ENCODE measurements around the gene MT1E. TPM values are rescaled to one million over a fixed set of nuclear protein-coding genes. Genes with fewer than 3 reads are reported as not detected.

MT1E gene
- total RNA-seq, 1 experiment from 2014 or later, result 25.9 TPM

DNA sequence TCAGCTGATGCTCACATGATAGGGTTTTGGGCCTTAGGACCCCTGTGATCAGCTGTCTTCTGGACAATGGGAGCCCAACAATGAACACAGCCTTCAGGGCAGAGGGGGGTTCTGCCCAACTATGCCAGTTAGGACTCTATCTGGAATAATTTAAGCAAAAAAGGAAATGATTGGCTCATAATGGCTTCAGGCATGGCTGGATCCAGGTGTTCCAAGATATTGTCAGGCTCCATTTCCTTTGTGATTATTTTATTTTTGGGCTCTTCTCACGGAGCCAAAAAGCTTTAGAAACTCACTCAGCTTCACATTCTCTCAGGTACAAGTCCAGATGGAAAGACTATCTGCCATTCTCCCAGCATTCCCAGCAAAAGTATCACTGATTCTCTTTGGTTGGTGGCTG is 20.1 kb upstream of the MT1E start:
- Mint-ChIP-seq H3K4me1 (peaks cover 31 to 37% of the 10 kb centered on the region in 2 experiments), H3K27me3 (ENCODE audit: low read depth) (peaks cover 79% of the 10 kb centered on the region), H3K4me3 (no peak overlapping the region), H3K27ac (no peak overlapping the region), H3K9me3 (no peaks in the 10 kb centered on the region), H3K36me3 (ENCODE audit: insufficient read depth in 1 of 3, low read depth in 3 of 3) (no peaks in the 10 kb centered on the region)
- Histone ChIP-seq H4K8ac (replicated peaks; ENCODE audit: insufficient read length, low read depth, low read length) (no peak overlapping the region), H3K56ac (ENCODE audit: insufficient read length, low read depth, low read length) (no peak overlapping the region), H3K27ac (ENCODE audit: insufficient read length, low read depth, low read length) (no peak overlapping the region), H4K91ac (ENCODE audit: insufficient read length, low read depth, low read length) (no peak overlapping the region), H3K4me2 (ENCODE audit: insufficient read depth, insufficient read length, low read length) (no peak overlapping the region), H3K4me1 (ENCODE audit: insufficient read depth, low read length) (peaks cover 5% of the 10 kb centered on the region; the same call in 1 of the 2 replicates), H3K23me2 (ENCODE audit: insufficient read length, low read depth, low read length, poor library complexity, severe bottlenecking) (peaks cover 8% of the 10 kb centered on the region), H3K79me1 (ENCODE audit: insufficient read depth, low read depth, low read length, poor library complexity, severe bottlenecking) (no peaks in the 10 kb centered on the region), H2BK20ac (ENCODE audit: low read depth, low read length, poor library complexity, severe bottlenecking) (no peak overlapping the region), H3K14ac (ENCODE audit: insufficient read depth, low read length) (no peak overlapping the region), H3K4ac (ENCODE audit: low read depth, low read length) (no peak overlapping the region), H3T11ph (ENCODE audit: low read length) (no peak overlapping the region), H2AK5ac (ENCODE audit: insufficient read length, low read length) (no peak overlapping the region), H2BK120ac (ENCODE audit: low read depth, low read length, poor library complexity, severe bottlenecking) (no peak overlapping the region), H2BK12ac (ENCODE audit: insufficient read length, low read depth, low read length) (no peak overlapping the region), H3K9me3 (ENCODE audit: control insufficient read depth, low read depth, low read length) (no peaks in the 10 kb centered on the region), H3K9ac (ENCODE audit: extremely low read depth, insufficient read length, low read length) (no peak overlapping the region), H4K5ac (ENCODE audit: insufficient read length, low read depth, low read length) (no peak overlapping the region), H3K23ac (ENCODE audit: insufficient read length, low read depth, low read length) (no peak overlapping the region), H2BK5ac (ENCODE audit: insufficient read length, low read length) (no peak overlapping the region), H3K18ac (ENCODE audit: insufficient read length, low read depth, low read length) (no peak overlapping the region), H4K20me1 (ENCODE audit: control insufficient read depth, insufficient read depth, insufficient read length) (no peaks in the 10 kb centered on the region), H2AFZ (ENCODE audit: low read length) (no peak overlapping the region), H2BK15ac (ENCODE audit: low read depth, low read length) (no peak overlapping the region), H3K27me3 (ENCODE audit: insufficient read depth, low read length) (peaks cover 18% of the 10 kb centered on the region; the same call in 1 of the 2 replicates), H3K79me2 (ENCODE audit: insufficient read depth, low read length) (no peaks in the 10 kb centered on the region)
- DNase-seq, result no peak
- TF ChIP-seq, protein P1, sequence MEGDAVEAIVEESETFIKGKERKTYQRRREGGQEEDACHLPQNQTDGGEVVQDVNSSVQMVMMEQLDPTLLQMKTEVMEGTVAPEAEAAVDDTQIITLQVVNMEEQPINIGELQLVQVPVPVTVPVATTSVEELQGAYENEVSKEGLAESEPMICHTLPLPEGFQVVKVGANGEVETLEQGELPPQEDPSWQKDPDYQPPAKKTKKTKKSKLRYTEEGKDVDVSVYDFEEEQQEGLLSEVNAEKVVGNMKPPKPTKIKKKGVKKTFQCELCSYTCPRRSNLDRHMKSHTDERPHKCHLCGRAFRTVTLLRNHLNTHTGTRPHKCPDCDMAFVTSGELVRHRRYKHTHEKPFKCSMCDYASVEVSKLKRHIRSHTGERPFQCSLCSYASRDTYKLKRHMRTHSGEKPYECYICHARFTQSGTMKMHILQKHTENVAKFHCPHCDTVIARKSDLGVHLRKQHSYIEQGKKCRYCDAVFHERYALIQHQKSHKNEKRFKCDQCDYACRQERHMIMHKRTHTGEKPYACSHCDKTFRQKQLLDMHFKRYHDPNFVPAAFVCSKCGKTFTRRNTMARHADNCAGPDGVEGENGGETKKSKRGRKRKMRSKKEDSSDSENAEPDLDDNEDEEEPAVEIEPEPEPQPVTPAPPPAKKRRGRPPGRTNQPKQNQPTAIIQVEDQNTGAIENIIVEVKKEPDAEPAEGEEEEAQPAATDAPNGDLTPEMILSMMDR (conservative IDR thresholded peaks at IDR 0.05), result no peak
- no CpG with 5 or more reads among the region's 1 CpG for WGBS (ENCODE audit: extremely low coverage, insufficient read length, low lambda C conversion rate)

All from H9 (cell line).